HG03575 (cell line): ENCODE results near the gene PCDHGB7.
A peak's percentile ranks its signal among the peaks of the same experiment; 100 is the strongest.
"Not testable (repeated sequence)": the region's sequence is repeated elsewhere in the genome, so short reads cannot be mapped to it uniquely, and the experiment has no call there.

Experiments
- ATAC-seq: cut with Tn5 transposase; IDR thresholded peaks from one replicate; pipeline ENCODE4 v1.9.1; 2021; ENCODE audit not compliant: unreplicated experiment, insufficient number of reproducible peaks, low FRiP score; ENCODE audit errors: extremely low read depth

Gene PCDHGB7

DNA sequence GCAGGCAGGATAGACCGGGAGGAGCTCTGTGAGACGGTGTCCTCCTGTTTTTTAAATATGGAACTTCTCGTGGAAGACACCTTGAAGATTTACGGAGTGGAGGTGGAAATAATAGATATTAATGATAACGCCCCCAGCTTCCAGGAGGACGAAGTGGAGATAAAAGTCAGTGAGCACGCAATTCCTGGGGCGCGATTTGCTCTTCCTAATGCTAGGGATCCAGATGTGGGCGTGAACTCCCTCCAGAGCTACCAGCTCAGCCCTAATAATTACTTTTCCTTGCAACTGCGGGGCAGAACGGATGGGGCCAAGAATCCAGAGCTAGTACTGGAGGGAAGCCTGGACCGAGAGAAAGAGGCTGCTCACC, 4.0 kb downstream of the PCDHGB7 start:
- no peak for ATAC-seq

- ATAC-seq = no peak
These were observed 5.3 kb downstream of the PCDHGB7 start for GRCh38 chr5:141422742-141423291.

DNA sequence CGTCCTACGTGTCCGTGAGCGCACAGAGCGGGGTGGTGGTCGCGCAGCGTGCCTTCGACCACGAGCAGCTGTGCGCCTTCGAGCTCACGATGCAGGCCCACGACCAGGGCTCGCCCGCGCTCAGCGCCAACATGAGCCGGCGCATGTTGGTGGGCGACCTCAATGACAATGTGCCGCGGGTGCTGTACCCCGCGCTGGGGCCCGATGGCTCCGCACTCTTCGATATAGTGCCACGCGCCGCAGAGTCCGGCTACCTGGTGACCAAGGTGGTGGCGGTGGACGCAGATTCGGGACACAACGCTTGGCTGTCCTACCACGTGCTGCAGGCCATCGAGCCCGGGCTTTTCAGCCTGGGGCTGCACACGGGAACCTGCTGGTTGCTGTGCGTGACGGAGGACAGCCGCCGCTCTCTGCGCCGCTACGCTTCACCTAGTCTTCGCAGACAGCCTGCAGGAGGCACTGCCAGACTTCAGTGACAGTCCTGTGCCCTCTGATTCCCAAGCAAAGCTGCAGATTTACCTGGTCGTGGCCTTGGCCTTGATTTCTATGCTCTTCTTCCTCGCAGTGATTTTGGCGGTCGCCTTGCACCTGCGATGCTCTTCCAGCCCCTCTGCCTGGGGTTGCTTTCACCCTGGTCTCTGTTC, 10.4 kb downstream of the PCDHGB7 start:
- ATAC-seq = no peak

DNA sequence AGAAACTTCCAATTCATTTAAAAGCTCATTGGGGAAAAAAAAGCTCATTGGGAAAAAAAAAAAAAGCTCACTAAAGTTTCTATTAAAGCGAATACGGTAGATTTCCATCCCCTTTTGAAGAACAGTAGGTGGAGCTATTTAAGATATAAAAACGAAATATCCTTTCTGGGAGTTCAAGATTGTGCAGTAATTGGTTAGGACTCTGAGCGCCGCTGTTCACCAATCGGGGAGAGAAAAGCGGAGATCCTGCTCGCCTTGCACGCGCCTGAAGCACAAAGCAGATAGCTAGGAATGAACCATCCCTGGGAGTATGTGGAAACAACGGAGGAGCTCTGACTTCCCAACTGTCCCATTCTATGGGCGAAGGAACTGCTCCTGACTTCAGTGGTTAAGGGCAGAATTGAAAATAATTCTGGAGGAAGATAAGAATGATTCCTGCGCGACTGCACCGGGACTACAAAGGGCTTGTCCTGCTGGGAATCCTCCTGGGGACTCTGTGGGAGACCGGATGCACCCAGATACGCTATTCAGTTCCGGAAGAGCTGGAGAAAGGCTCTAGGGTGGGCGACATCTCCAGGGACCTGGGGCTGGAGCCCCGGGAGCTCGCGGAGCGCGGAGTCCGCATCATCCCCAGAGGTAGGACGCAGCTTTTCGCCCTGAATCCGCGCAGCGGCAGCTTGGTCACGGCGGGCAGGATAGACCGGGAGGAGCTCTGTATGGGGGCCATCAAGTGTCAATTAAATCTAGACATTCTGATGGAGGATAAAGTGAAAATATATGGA, 13.0 kb downstream of the PCDHGB7 start, which contains the start of gene PCDHGA12:
Gene PCDHGA12 (plus strand): TSS at position 176 of the 782 bp plus-strand sequence. CDS start 253 bp downstream, at position 429.
- peak; percentile 91 for ATAC-seq

- no peak for ATAC-seq
These were observed 13.8 kb downstream of the PCDHGB7 start for GRCh38 chr5:141431286-141431685.

DNA sequence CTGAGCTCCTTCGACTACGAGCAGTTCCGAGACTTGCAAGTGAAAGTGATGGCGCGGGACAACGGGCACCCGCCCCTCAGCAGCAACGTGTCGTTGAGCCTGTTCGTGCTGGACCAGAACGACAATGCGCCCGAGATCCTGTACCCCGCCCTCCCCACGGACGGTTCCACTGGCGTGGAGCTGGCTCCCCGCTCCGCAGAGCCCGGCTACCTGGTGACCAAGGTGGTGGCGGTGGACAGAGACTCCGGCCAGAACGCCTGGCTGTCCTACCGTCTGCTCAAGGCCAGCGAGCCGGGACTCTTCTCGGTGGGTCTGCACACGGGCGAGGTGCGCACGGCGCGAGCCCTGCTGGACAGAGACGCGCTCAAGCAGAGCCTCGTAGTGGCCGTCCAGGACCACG, 14.8 kb downstream of the PCDHGB7 start:
- ATAC-seq = not testable (repeated sequence)

DNA sequence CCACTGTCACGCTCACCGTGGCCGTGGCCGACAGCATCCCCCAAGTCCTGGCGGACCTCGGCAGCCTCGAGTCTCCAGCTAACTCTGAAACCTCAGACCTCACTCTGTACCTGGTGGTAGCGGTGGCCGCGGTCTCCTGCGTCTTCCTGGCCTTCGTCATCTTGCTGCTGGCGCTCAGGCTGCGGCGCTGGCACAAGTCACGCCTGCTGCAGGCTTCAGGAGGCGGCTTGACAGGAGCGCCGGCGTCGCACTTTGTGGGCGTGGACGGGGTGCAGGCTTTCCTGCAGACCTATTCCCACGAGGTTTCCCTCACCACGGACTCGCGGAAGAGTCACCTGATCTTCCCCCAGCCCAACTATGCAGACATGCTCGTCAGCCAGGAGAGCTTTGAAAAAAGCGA, 15.2 kb downstream of the PCDHGB7 start:
- not testable (repeated sequence) for ATAC-seq

GRCh38 chr5:141434006-141434405, 16.5 kb downstream of the PCDHGB7 start:
- no peak for ATAC-seq

DNA sequence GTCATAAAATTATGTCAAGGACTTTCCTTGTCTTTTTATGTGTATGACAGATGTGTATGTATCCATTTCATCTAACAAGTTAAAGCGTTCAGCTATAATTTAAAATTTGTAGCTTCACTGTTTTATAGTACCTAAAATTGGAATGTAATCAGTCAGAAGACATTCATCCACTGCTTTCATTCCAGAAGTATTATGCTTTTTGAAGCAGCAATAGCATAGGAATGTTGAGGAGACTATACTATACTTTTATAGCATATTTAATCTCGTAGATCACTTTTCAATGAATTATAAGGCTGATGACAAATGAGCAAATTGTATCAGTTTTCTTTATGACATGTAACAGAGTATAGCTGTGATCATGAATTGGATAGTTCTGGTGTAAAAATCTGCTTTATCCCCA, 19.7 kb downstream of the PCDHGB7 start:
- no peak for ATAC-seq

DNA sequence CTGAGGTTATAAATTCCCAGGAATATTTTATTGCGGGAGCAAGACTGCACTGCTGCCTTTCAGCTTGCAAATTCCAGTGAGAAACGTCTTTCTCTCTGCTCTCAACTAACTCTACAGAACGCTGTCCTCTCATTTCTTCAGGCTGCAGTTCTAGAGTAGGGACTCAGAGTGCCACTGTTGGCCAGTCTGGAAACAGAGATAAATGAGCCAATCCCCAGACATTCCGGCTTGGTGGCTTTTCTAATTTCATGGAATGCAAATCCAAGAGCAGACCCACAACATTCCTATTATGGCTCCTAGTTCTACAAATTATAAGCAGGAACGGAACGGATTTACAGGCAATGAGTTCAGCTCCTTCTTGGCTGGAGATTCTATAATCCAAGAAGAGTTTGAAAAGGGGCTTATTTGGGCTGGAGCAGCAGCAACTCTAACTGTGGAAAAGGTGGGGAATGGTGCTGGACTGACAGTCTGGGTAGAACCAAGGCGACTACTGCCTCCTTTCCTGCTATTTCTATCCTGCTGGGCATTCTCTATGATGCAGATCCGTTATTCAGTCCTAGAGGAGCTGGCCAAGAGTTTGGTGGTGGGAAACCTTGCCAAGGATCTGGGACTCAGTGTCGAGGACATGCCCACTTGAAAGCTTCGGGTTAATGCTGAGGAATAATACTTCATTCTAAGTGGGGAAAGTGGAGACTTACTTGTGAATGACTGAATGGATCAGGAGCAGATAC, 22.1 kb downstream of the PCDHGB7 start:
- no peak for ATAC-seq

GRCh38 chr5:141440341-141440740, 22.9 kb downstream of the PCDHGB7 start:
- no peak for ATAC-seq

GRCh38 chr5:141441571-141442170, 24.2 kb downstream of the PCDHGB7 start:
- no peak for ATAC-seq

DNA sequence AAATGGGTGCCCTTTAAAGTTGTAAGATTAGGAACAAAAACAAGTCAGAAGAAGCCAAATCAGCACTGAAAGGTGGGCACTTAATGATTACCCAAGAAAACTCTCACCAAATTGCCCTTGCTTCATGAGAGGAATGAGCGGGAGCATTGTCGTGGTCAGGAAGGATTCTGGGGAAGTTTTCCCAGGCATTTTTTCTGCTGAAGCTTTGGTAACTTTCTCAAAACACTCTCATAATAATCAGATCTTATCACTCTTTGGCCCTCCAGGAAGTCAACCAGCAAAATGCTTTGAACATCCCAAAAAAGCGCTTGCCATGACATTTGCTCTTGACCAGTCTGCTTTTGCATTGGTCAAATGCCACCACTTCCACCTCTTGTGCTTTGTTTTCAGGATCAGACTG, 47.9 kb downstream of the PCDHGB7 start:
- no peak for ATAC-seq
